Glomerular visceral epithelial cell (primary cell): Measurements from ENCODE around the gene FXYD1.
"Not testable (repeated sequence)": the region's sequence is repeated elsewhere in the genome, so short reads cannot be mapped to it uniquely, and the experiment has no call there.

Source experiments
- DNase-seq: peaks from one replicate; pipeline ENCODE4 v3.0.0-alpha.2; 2016; ENCODE audit errors: extremely low spot score

The FXYD1 gene

GRCh38 chr19:35138305-35138892, at the start of gene FXYD1:
Gene FXYD1, plus strand, starts transcription at chr19:35138824. Its CDS starts 1,256 bp downstream, at chr19:35140080.
- DNase-seq: no peak

GRCh38 chr19:35089554-35089953, 49.1 kb upstream of the FXYD1 start:
- DNase-seq: no peak

GRCh38 chr19:35090160-35090505, 48.5 kb upstream of the FXYD1 start:
- DNase-seq: no peak

- peak; percentile 61 for DNase-seq
Measured at GRCh38 chr19:35090506-35091214, 48.0 kb upstream of the FXYD1 start.

GRCh38 chr19:35093430-35093829, 45.2 kb upstream of the FXYD1 start:
- no peak for DNase-seq

- no peak for DNase-seq
Measured at GRCh38 chr19:35093941-35094647, 44.5 kb upstream of the FXYD1 start.

GRCh38 chr19:35094656-35095055, 44.0 kb upstream of the FXYD1 start:
- no peak for DNase-seq

- DNase-seq: peak; percentile 9
Measured at GRCh38 chr19:35095667-35096368, 42.8 kb upstream of the FXYD1 start.

GRCh38 chr19:35098413-35099049, 40.1 kb upstream of the FXYD1 start:
- no peak for DNase-seq

- no peak for DNase-seq
Measured at GRCh38 chr19:35099155-35099896, 39.3 kb upstream of the FXYD1 start.

- DNase-seq: no peak
Measured at GRCh38 chr19:35099897-35100275, 38.7 kb upstream of the FXYD1 start.

GRCh38 chr19:35100588-35101533, 37.8 kb upstream of the FXYD1 start:
- no peak for DNase-seq

GRCh38 chr19:35101949-35102348, 36.7 kb upstream of the FXYD1 start:
- not testable (repeated sequence) for DNase-seq

GRCh38 chr19:35103614-35104013, 35.0 kb upstream of the FXYD1 start:
- not testable (repeated sequence) for DNase-seq

- no peak for DNase-seq
Measured at GRCh38 chr19:35104361-35104760, 34.3 kb upstream of the FXYD1 start.

GRCh38 chr19:35105047-35105410, 33.6 kb upstream of the FXYD1 start:
- DNase-seq: no peak

GRCh38 chr19:35105411-35106290, 33.0 kb upstream of the FXYD1 start:
- no peak for DNase-seq

GRCh38 chr19:35106291-35106583, 32.4 kb upstream of the FXYD1 start:
- DNase-seq: no peak

- DNase-seq: no peak
Measured at GRCh38 chr19:35106898-35107541, 31.6 kb upstream of the FXYD1 start.
